GM11168 (cell line): ENCODE results near the gene GREM2.

ENCODE experiments used
- in situ Hi-C: fragments of 300-500 bp; cut with MboI; formaldehyde crosslinking; loops from one replicate; pipeline ENCODE4 v1.12.0; 2022; ENCODE audit warnings: low sequenced_read_pairs; ENCODE audit not compliant: unreplicated experiment

The GREM2 gene

GRCh38 chr1:240611619-240612480 lies at the start of gene GREM2:
TSS of gene GREM2 (minus strand) at chr1:240612155. CDS start at chr1:240493475, 118,680 bp downstream.
- in situ Hi-C loops, result no loop called here

DNA sequence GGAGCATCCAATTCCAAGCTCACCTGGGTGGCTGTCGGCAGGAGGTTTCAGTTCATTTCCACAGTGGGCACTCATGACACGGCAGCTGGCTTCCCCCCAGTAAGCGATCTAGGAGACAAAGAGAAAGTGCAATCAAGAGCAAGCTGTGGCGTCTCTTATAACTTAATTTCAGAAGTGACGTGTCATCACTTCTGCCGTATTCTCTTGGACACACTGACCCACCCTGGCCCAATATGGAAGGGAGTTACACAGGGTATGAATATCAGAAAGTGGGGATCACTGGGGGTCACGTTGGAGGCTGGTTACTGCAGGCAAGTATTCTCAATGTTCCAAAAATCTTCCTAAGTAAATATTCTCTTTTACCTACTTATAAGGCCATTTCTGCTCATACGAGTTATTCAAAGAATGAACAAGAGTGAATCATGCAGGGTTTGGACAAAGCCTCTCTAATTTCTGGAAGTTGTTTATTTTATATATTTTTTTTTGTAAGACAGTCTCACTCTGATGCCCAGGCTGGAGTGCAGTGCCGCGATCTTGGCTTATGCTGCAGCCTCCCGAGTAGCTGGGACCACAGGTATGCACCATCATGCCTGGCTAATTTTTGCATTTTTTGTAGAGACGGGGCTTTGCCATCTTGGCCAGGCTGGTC lies 46.5 kb upstream of the GREM2 start:
- in situ Hi-C loops, result no loop called here

DNA sequence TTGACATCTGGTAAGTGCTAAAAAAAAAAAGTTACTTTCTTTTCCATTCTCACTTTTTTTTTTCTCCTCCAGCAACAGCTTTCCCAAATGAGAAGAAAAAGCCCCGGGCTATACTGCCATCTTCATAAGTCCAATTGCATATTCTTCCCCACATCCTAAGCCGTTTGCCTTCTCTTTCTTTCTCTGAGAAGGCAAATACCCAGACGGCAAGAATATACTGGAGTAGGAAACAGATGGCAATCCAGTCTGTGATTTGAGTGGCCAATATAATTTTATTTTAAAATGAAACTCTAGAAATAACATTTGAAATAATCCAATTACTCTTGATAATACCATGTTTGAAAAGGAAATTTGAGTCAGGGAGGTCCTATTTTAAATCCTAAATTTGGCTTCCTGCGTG lies 44.6 kb upstream of the GREM2 start:
- in situ Hi-C loops, result no loop called here

GRCh38 chr1:240652961-240653409 lies 41.0 kb upstream of the GREM2 start:
- in situ Hi-C loops, result no loop called here

GRCh38 chr1:240652549-240652948 lies 40.6 kb upstream of the GREM2 start:
- in situ Hi-C loops, result no loop called here

DNA sequence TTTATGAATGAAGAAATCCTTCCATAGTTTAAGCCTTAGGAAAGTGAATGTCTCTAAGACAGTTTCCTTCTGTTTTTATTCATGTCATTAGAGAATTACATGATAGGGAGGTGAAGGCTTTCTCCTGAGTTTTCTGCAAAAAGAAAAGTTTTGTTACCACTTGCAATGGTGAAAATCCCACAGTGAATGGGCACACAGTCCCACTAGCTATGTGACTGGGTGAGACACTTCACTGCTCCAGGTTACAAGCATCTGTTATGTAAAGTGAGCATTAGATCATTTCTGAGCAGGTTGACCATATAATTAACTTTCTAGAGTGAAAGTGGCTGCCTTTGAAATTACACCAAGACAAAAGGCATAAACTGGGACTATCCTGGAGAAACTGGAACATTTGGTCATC lies 38.9 kb upstream of the GREM2 start:
- in situ Hi-C loops, result no loop called here

- in situ Hi-C loops, result no loop called here
Measured at GRCh38 chr1:240649733-240650721, 38.1 kb upstream of the GREM2 start.

DNA sequence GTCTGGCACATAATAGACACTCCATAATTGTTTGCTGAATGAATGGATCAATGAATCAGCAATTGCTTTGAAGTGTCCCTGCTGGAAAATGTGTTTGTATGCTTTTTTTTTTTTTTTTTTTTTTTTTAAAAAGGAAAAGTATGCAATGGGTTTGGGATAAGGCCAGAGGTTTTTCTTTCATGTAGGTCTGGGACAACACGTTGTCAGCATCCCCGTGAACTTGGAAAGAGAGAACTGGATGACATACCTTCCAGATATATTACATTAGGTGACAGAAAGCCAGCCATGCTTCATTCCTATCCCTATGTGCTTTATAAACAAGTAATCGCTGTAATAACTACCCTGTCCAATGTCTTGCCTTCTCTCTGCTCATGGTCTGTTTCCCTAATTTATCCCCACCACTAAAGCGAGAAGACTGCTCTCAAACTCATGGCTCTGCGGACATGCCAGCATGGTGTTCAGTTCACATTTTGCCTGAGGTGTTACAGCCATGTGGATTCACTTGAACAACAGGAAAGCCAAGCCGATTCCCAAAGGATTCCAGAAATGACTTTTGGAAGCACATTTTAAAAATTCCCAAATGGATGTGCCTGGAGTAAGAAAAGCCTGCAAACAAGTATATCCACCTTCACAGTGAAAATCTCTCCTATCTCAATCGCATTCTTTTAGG lies 34.8 kb upstream of the GREM2 start:
- in situ Hi-C loops, result no loop called here

DNA sequence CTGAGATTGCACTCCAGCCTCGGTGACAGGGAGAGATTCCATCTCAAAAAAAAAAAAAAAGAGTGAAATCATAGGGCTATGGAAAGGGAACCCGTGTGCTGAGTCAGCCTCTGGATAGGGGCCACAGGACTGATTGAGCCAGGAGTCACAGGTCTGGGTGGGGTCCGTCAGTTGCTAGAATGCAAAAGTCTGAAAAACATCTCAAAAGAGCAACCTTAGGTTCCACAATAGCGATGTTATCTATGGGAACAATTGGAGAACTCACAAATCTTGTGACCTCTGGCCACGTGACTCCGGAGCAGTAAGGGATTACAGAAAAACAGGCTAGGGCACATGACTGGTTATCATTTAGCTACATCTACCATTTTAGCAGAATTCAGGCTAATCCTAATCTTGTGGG lies 32.8 kb upstream of the GREM2 start:
- in situ Hi-C loops, result no loop called here

DNA sequence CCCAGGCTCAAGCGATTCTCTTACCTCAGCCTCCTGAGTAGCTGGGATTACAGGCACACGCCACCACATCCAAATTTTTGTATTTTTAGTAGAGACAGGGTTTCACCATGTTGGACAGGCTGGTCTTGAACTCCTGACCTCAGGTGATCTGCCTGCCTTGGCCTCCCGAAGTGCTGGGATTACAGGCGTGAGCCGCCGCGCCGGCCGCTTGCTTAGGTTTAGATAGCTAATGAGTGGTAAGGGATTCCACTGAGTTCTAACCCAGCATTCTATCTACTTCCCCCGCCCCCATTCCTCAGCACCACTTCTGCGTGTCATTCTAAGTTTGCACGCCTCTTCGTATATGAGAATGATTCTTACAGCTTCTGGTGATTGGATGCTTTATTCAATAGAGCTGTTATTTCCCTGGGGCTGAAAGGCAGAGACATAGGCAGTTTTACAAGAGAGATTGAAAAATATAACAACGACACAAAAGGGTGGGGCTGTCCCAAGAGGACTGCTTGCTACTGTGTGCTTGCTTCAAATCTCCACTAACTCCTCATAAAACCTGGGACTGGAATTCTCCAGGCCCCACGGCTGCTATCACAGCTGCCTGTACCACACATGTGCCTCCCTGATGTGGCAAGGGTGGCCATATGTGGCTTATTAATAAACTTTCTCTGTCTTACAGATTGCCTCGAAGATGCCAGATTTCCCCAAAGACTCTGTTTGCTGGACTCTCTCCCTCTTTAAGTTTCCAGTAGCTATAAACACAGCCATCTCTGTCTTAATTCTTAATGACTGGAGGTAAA lies 23.7 kb upstream of the GREM2 start:
- in situ Hi-C loops, result no loop called here

GRCh38 chr1:240630409-240630808 lies 18.5 kb upstream of the GREM2 start:
- in situ Hi-C loops, result no loop called here

GRCh38 chr1:240621249-240621648 lies 9.3 kb upstream of the GREM2 start:
- in situ Hi-C loops, result no loop called here

- in situ Hi-C loops, result no loop called here
Measured at GRCh38 chr1:240619906-240620621, 8.1 kb upstream of the GREM2 start.

GRCh38 chr1:240619357-240619756 lies 7.4 kb upstream of the GREM2 start:
- in situ Hi-C loops, result no loop called here

DNA sequence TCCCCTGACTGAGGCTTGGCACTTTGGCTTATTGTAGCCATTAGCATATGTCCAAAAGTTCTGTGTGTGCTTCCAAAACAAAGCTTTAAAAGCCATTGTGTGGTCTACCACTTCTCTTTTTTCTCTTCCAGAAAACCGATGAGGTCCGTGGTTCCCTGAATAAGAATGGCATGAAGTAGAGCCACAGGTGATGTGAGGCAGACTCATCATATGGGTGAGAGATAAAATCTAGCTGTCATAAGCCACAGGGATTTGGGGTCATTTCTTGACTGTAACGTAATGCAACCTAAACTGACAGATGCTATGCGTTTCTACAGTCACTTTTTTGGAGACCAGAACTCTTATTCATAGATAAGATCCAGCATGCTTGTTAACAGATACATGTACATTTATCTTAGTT lies 7.0 kb upstream of the GREM2 start:
- in situ Hi-C loops, result no loop called here

DNA sequence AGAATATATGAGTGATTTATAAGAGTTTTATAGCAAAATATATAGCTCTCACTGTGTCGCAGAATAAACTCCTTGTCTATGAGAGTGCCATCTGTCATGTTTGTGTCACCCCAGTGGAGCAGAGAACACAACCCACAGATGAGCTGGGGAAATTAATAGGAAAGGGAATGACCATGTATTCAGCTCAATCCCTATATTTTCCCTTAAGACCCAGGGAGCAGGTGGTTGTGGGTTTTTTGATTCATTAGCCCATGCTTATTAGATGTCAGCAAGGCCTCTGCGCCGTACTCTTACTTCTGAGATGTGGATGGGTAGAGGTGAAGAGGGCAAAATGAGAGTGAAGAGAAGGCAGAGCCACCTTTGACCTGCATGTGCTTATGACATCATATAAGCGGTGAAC lies 4.1 kb upstream of the GREM2 start:
- in situ Hi-C loops, result no loop called here

DNA sequence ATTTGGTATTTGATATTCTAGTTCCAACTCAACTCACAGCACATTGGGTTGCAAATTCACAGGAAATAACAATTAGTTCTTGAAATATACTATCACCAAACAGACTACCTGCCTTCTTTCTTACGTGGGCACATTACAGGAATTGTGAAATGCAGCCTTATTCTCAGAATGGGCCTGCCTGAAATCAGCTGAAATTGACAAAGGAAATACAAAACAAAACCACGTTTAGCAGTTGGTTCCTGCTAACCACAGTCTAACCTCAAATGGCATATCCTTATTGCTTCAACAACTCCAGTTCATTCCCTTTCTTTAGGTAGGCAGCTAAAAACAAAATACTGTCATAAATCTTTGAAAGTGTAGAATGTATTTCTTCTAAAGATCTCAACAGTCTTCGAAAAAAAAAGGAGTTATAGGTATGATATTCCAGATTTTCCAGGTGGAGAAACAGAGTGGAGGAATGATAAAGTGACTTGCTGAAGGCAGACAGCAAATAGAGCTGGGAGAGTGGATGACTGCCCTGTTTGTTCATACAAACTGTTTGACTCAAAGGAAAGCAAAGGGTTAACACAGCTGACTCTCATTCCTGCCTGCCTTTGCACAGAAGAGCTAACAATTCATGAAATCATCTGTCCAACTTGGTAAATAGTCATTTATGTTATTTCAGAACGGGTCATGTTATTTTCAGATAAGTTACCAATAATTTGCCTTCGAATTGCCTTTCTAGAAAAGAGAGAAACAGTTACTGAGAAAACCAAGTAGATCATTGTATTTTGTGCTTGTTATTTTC lies 1.6 kb upstream of the GREM2 start:
- in situ Hi-C loops, result no loop called here

DNA sequence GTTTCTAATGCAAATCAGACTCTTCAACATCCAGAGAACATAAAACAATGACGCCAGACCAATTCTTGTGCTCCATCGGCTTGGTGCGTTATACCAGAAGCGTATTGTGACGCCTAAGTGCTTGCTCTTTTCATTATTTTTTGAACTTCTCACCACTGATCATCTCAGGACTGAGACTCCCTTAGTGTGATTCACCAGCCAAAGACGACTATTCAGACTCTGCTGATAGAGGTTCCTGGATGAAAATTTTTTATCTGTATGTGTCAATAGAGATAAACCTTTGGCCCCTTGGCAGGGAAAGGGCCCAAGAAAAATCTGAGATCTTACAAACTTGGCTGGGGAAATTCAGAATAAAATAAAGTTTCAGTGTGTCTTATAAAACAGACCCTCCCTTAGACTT lies 856 bp upstream of the GREM2 start:
- in situ Hi-C loops, result no loop called here
